BLaER1 treated with 17β-estradiol and CSF1 and Interleukin-3, amounts not matched to agents 10 nM and 100 nM (cell line): ENCODE results near the gene FASN.
A peak's percentile ranks its signal among the peaks of the same experiment; 100 is the strongest.

Experiments used
- H3K27ac ChIP-seq, 11 experiments: shearing (Covaris generic); formaldehyde crosslinking; 2 replicates each; pipeline ENCODE4 v1.8.1; 2022
- H3K27me3 ChIP-seq, 11 experiments: shearing (Covaris generic); formaldehyde crosslinking; 2 replicates each; pipeline ENCODE4 v1.8.1; 2022
- H3K36me3 ChIP-seq, 11 experiments: shearing (Covaris generic); formaldehyde crosslinking; 2 replicates each; pipeline ENCODE4 v1.8.1; 2022
- H3K4me1 ChIP-seq, 10 experiments: shearing (Covaris generic); formaldehyde crosslinking; 2 replicates each; pipeline ENCODE4 v1.8.1; 2022
- H3K4me2 ChIP-seq, 11 experiments: shearing (Covaris generic); formaldehyde crosslinking; 2 replicates each; pipeline ENCODE4 v1.8.1; 2022
- H3K4me3 ChIP-seq, 10 experiments: shearing (Covaris generic); formaldehyde crosslinking; 2 replicates each; pipeline ENCODE4 v1.8.1; 2022
- H3K9ac ChIP-seq, 11 experiments: shearing (Covaris generic); formaldehyde crosslinking; 2 replicates each; pipeline ENCODE4 v1.8.1; 2022
- H3K9me3 ChIP-seq, 11 experiments: shearing (Covaris generic); formaldehyde crosslinking; replicated peaks in 1 of 11; 2 replicates each; pipeline ENCODE4 v1.8.1; 2022
- H4K20me1 ChIP-seq, 11 experiments: shearing (Covaris generic); formaldehyde crosslinking; 2 replicates each; pipeline ENCODE4 v1.8.1; 2022
- Cebpa-rat ChIP-seq, 11 experiments: shearing (Covaris generic); IDR thresholded peaks; 2 replicates each; pipeline ENCODE4 v1.8.1; 2022

FASN gene

GRCh38 chr17:82113422-82113821 lies 15.4 kb upstream of the FASN start:
- Histone ChIP-seq H3K36me3 (peaks cover 0 to 20% (median 9%) of the 10 kb centered on the region in 11 experiments; a peak in 5 of 22 replicates), H4K20me1 (no peaks in the 10 kb centered on the region), H3K9ac (no peak overlapping the region), H3K4me1 (peaks cover 8 to 12% (median 9%) of the 10 kb centered on the region in 10 experiments), H3K4me3 (no peak overlapping the region), H3K9me3 (no peaks in the 10 kb centered on the region), H3K27me3 (no peaks in the 10 kb centered on the region), H3K27ac (no peak overlapping the region), H3K4me2 (no peak overlapping the region)
- no peak for TF ChIP-seq Cebpa-rat (IDR thresholded peaks at IDR 0.05)

GRCh38 chr17:82112914-82113311 lies 14.9 kb upstream of the FASN start:
- TF ChIP-seq Cebpa-rat (IDR thresholded peaks at IDR 0.05): no peak
- H3K27ac ChIP-seq: no peak overlapping the region
- no peak overlapping the region for H3K4me3 ChIP-seq
- H3K4me2 ChIP-seq: no peak overlapping the region
- peaks cover 0 to 20% (median 9%) of the 10 kb centered on the region in 11 experiments; a peak in 5 of 22 replicates for H3K36me3 ChIP-seq
- no peak overlapping the region; a peak in 1 of 22 replicates for H3K9ac ChIP-seq
- no peaks in the 10 kb centered on the region for H4K20me1 ChIP-seq
- peaks cover 13 to 17% (median 14%) of the 10 kb centered on the region in 10 experiments for H3K4me1 ChIP-seq
- H3K27me3 ChIP-seq: no peaks in the 10 kb centered on the region
- H3K9me3 ChIP-seq: no peaks in the 10 kb centered on the region

- Histone ChIP-seq H3K4me1 (peaks cover 18 to 22% (median 19%) of the 10 kb centered on the region in 10 experiments), H3K27me3 (no peaks in the 10 kb centered on the region), H3K9ac (no peak overlapping the region; a peak in 1 of 22 replicates), H3K36me3 (peaks cover 0 to 20% (median 9%) of the 10 kb centered on the region in 11 experiments; a peak in 5 of 22 replicates), H3K4me3 (no peak overlapping the region), H3K9me3 (no peaks in the 10 kb centered on the region), H4K20me1 (no peaks in the 10 kb centered on the region), H3K27ac (no peak overlapping the region), H3K4me2 (no peak overlapping the region)
- TF ChIP-seq Cebpa-rat (IDR thresholded peaks at IDR 0.05): no peak
These were observed 14.3 kb upstream of the FASN start for GRCh38 chr17:82112181-82112913.

GRCh38 chr17:82110298-82110697 lies 12.3 kb upstream of the FASN start:
- Histone ChIP-seq H3K4me2 (no peak overlapping the region), H3K9me3 (no peaks in the 10 kb centered on the region), H3K9ac (no peak overlapping the region), H3K27ac (no peak overlapping the region), H3K36me3 (peaks cover 0 to 20% (median 9%) of the 10 kb centered on the region in 11 experiments; a peak in 5 of 22 replicates), H3K27me3 (no peaks in the 10 kb centered on the region), H3K4me1 (peaks cover 39 to 43% (median 40%) of the 10 kb centered on the region in 10 experiments), H3K4me3 (no peak overlapping the region), H4K20me1 (no peaks in the 10 kb centered on the region)
- no peak for TF ChIP-seq Cebpa-rat (IDR thresholded peaks at IDR 0.05)

GRCh38 chr17:82108961-82109475 lies 11.0 kb upstream of the FASN start:
- Histone ChIP-seq H3K36me3 (peaks cover 0 to 20% (median 9%) of the 10 kb centered on the region in 11 experiments; a peak in 5 of 22 replicates), H3K27me3 (no peaks in the 10 kb centered on the region), H3K27ac (no peak overlapping the region), H3K9ac (peak overlapping the region in 3 of 11 experiments; percentile 4 to 20 (median 18); a peak in 4 of 22 replicates), H3K4me1 (peaks cover 47 to 55% (median 51%) of the 10 kb centered on the region in 10 experiments), H4K20me1 (no peaks in the 10 kb centered on the region), H3K4me3 (no peak overlapping the region), H3K9me3 (no peaks in the 10 kb centered on the region), H3K4me2 (peak overlapping the region; percentile 87 to 99 (median 95))
- TF ChIP-seq Cebpa-rat (IDR thresholded peaks at IDR 0.05): no peak

- Histone ChIP-seq H3K27me3 (no peaks in the 10 kb centered on the region), H3K4me1 (peaks cover 47 to 60% (median 56%) of the 10 kb centered on the region in 10 experiments), H3K9me3 (no peaks in the 10 kb centered on the region), H3K9ac (peak overlapping the region in 5 of 11 experiments; percentile 4 to 77 (median 18); a peak in 5 of 22 replicates), H3K4me2 (peak overlapping the region; percentile 87 to 99 (median 95)), H3K27ac (no peak overlapping the region), H3K4me3 (no peak overlapping the region), H3K36me3 (peaks cover 0 to 15% (median 8%) of the 10 kb centered on the region in 11 experiments; a peak in 5 of 22 replicates), H4K20me1 (no peaks in the 10 kb centered on the region)
- no peak for TF ChIP-seq Cebpa-rat (IDR thresholded peaks at IDR 0.05)
These were observed 10.5 kb upstream of the FASN start for GRCh38 chr17:82108496-82108945.

GRCh38 chr17:82108038-82108437 lies 10.0 kb upstream of the FASN start:
- Histone ChIP-seq H3K4me3 (no peak overlapping the region), H3K4me1 (peaks cover 47 to 61% (median 58%) of the 10 kb centered on the region in 10 experiments), H3K36me3 (peaks cover 0 to 10% (median 3%) of the 10 kb centered on the region in 11 experiments; a peak in 5 of 22 replicates), H3K9ac (peak overlapping the region in 5 of 11 experiments; percentile 4 to 77 (median 18); a peak in 5 of 22 replicates), H3K27ac (0 out of 22 replicates have a peak overlapping the region, but pooled peaks of 1 of the 11 experiments have one; percentile 83), H4K20me1 (no peaks in the 10 kb centered on the region), H3K4me2 (peak overlapping the region; percentile 87 to 99 (median 95)), H3K27me3 (no peaks in the 10 kb centered on the region), H3K9me3 (no peaks in the 10 kb centered on the region)
- TF ChIP-seq Cebpa-rat (IDR thresholded peaks at IDR 0.05): no peak

- Histone ChIP-seq H3K27ac (peak overlapping the region in 10 of 11 experiments; percentile 75 to 89 (median 82); a peak in 17 of 22 replicates), H3K36me3 (peaks cover 0 to 4% (median 0%) of the 10 kb centered on the region in 11 experiments; a peak in 3 of 22 replicates), H4K20me1 (no peaks in the 10 kb centered on the region), H3K27me3 (no peaks in the 10 kb centered on the region), H3K4me3 (peak overlapping the region in 7 of 10 experiments; percentile 48 to 66 (median 57); a peak in 6 of 20 replicates), H3K4me1 (peaks cover 47 to 68% (median 61%) of the 10 kb centered on the region in 10 experiments), H3K4me2 (peak overlapping the region; percentile 87 to 99 (median 95)), H3K9me3 (no peaks in the 10 kb centered on the region), H3K9ac (peak overlapping the region; percentile 64 to 80 (median 77); a peak in 17 of 22 replicates)
- no peak for TF ChIP-seq Cebpa-rat (IDR thresholded peaks at IDR 0.05)
These were observed 9.4 kb upstream of the FASN start for GRCh38 chr17:82107341-82107860.
